GM12874 (cell line): ENCODE results near the gene PLXNA1.

Experiments
- CTCF ChIP-seq: IDR thresholded peaks from 2 replicates; pipeline ENCODE4 v1.5.1; 2011; ENCODE audit warnings: low read depth, mild to moderate bottlenecking, control low read depth, low read length, moderate library complexity; ENCODE audit not compliant: insufficient read depth

PLXNA1 gene

GRCh38 chr3:126979046-126979628 lies 3.8 kb upstream of the PLXNA1 start:
- no peak for TF ChIP-seq CTCF

GRCh38 chr3:126980266-126980811 lies 2.6 kb upstream of the PLXNA1 start:
- TF ChIP-seq CTCF, result no peak

GRCh38 chr3:126982126-126982470 lies 817 bp upstream of the PLXNA1 start:
- TF ChIP-seq CTCF, result no peak

GRCh38 chr3:126983276-126983652 lies 349 bp downstream of the PLXNA1 start:
- TF ChIP-seq CTCF, result no peak

GRCh38 chr3:126983653-126984390 lies 907 bp downstream of the PLXNA1 start:
- no peak for TF ChIP-seq CTCF

- no peak for TF ChIP-seq CTCF
Observed at GRCh38 chr3:126984391-126985131, 1.6 kb downstream of the PLXNA1 start.

- TF ChIP-seq CTCF, result no peak
Observed at GRCh38 chr3:126985132-126985985, 2.4 kb downstream of the PLXNA1 start.
